NB4 (cell line): ENCODE data around the gene ATP12A.

ENCODE experiments used
- DNase-seq: peaks from one replicate; pipeline ENCODE4 v3.0.0; 2010; ENCODE audit warnings: low read depth
- H3K4me3 ChIP-seq: one replicate; pipeline ENCODE4 v1.5.1; 2011; ENCODE audit warnings: mild to moderate bottlenecking, low read depth, low read length, moderate library complexity
- CTCF ChIP-seq: IDR thresholded peaks from one replicate; pipeline ENCODE4 v1.5.1; 2012; ENCODE audit warnings: low read depth, low read length
- MAX ChIP-seq: IDR thresholded peaks from 2 replicates; pipeline ENCODE4 v1.6.1; 2011; ENCODE audit warnings: low read depth, low read length
- MYC ChIP-seq: IDR thresholded peaks from 2 replicates; pipeline ENCODE4 v1.6.1; 2011; ENCODE audit warnings: low read depth, low read length
- POLR2A ChIP-seq: IDR thresholded peaks from 2 replicates; pipeline ENCODE4 v1.6.1; 2011; ENCODE audit warnings: mild to moderate bottlenecking; ENCODE audit not compliant: insufficient read length; ENCODE audit errors: extremely low read depth

The ATP12A gene

DNA sequence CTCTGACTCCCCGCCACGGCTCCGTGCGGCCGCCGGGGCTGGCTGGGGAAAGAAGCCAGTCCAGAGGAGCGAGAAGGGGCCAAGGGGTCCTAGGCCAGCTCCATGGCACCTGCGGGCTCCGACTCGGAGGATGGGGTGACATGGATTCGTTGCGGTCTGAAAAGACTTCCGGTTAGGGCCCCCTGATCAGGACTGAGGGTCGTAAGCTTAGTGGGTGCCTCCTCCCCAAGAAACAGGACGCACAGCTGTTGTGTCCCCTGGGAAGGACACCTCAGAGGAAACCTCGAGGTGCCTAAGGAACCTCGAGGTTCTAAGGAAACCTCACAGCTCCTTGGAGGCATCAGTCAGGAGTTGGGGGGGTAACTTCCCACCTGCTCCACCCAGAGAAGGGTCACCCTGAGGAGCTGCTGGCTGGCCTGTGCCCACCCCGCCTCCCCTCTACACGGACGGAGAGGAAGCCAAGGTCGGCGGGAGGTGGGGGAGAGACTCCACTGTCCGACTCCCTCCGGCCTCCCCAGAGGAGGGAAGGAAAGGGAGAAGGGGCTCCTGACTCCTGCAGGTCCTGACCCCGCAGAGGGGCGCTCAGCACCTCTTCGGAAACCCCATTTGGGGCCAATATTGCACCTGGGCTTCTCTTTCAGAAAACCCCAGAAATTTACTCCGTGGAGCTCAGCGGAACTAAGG, 855 bp downstream of the ATP12A start:
- H3K4me3 ChIP-seq, result no peak overlapping the region
- TF ChIP-seq MAX (no peak), CTCF (no peak), MYC (no peak), POLR2A (no peak)
- no peak for DNase-seq

DNA sequence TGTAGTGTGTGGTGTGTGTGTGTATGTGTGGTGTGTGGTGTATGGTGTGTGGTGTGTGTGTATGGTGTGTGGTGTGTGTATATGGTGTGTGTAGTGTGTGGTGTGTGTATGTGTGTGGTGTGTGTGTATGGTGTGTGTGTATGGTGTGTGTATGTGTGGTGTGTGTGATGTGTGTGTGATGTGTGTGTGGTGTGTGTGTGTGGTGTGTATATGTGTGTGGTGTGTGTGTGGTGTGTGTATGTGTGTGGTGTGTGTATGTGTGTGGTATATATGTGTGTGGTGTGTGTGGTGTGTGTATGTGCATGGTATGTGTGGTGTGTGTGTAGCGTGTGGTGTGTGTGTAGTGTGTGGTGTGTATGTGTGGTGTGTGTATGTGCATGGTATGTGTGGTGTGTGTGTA, 1.7 kb downstream of the ATP12A start:
- no peak for TF ChIP-seq MAX
- TF ChIP-seq POLR2A, result no peak
- no peak for TF ChIP-seq MYC
- no peak for TF ChIP-seq CTCF
- DNase-seq, result no peak
- H3K4me3 ChIP-seq, result no peak overlapping the region

DNA sequence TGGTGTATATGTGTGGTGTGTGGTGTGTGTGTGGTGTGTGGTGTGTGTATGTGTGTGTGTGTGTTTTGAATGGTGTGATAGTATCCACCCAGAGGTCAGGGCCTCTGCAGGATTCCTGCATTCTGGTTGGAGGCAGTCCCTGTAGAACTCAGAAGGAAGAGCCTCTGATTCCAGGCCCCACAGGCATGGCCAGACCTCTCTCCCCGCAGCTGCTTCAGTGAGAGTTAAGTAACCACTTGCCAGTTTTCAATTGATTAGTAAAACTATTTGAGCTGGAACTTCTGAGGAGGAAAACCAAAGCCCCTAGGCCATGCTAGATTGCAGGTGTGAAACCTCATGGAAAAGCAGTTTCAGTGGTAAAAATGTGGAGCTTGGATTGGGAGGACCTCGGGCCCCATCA, 2.1 kb downstream of the ATP12A start:
- peak; percentile 13 for DNase-seq
- TF ChIP-seq MYC (no peak), CTCF (no peak), MAX (no peak), POLR2A (no peak)
- no peak overlapping the region for H3K4me3 ChIP-seq

GRCh38 chr13:24683351-24683750, 3.1 kb downstream of the ATP12A start:
- DNase-seq, result no peak
- no peak overlapping the region for H3K4me3 ChIP-seq

GRCh38 chr13:24683838-24684599, 3.8 kb downstream of the ATP12A start:
- DNase-seq, result peak; percentile 77
- no peak overlapping the region for H3K4me3 ChIP-seq
- peak; percentile 79 for TF ChIP-seq CTCF
- TF ChIP-seq MAX, result no peak

More at GRCh38 chr13:24683351-24683750, 3.1 kb downstream of the ATP12A start:
- no peak for TF ChIP-seq MAX
- TF ChIP-seq POLR2A, result no peak
- no peak for TF ChIP-seq CTCF
- TF ChIP-seq MYC, result no peak
